ENCODE measurements around the gene GALNTL6.

The GALNTL6 gene

DNA sequence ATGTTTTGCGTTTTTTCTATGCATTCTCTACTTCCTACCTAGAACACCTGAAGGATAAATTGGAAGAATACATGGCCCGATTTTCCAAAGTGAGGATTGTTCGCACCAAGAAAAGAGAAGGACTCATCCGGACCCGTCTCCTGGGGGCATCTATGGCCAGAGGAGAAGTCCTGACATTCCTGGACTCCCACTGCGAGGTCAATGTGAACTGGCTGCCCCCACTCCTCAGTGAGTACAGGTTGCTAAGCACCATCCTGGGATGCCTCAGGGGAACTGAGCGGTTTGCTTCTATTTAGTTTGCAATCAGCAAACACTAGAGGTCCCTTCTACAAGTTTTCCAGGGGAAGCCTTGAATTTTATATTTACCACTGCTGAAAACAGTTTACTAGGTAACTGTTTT lies 996.1 kb downstream of the GALNTL6 start:
- no peaks in the 10 kb centered on the region for H3K4me1 ChIP-seq (ENCODE audit: control insufficient read depth, insufficient read depth, low read length)
- no peaks in the 10 kb centered on the region for H3K36me3 ChIP-seq (ENCODE audit: control insufficient read depth in 2 of 2, insufficient read depth in 2 of 2, low read length in 2 of 2)
- H3K27ac ChIP-seq (ENCODE audit: low read length), result no peak overlapping the region
- peaks cover 0 to 3% of the 10 kb centered on the region in 2 donors for H3K27me3 ChIP-seq (ENCODE audit: control insufficient read depth in 1 of 2, insufficient read depth in 2 of 2, low read length in 2 of 2)
- H3K9ac ChIP-seq (ENCODE audit: low read length in 2 of 2), result no peak overlapping the region
- no peaks in the 10 kb centered on the region for H3K9me3 ChIP-seq (ENCODE audit: control insufficient read depth in 2 of 2, low read length in 2 of 2)
- H3K4me3 ChIP-seq (ENCODE audit: low read length in 2 of 2), result no peak overlapping the region

- Histone ChIP-seq H3K27ac (ENCODE audit: low read length) (no peak overlapping the region), H3K27me3 (ENCODE audit: control insufficient read depth in 1 of 2, insufficient read depth in 2 of 2, low read length in 2 of 2) (peaks cover 0 to 3% of the 10 kb centered on the region in 2 donors), H3K36me3 (ENCODE audit: control insufficient read depth in 2 of 2, insufficient read depth in 2 of 2, low read length in 2 of 2) (no peaks in the 10 kb centered on the region), H3K4me1 (ENCODE audit: control insufficient read depth, insufficient read depth, low read length) (no peaks in the 10 kb centered on the region), H3K9me3 (ENCODE audit: control insufficient read depth in 2 of 2, low read length in 2 of 2) (no peaks in the 10 kb centered on the region), H3K4me3 (ENCODE audit: low read length in 2 of 2) (no peak overlapping the region), H3K9ac (ENCODE audit: low read length in 2 of 2) (no peak overlapping the region)
Observed at GRCh38 chr4:172813359-172813923, 1000.2 kb downstream of the GALNTL6 start.

- Histone ChIP-seq H3K27me3 (ENCODE audit: control insufficient read depth in 1 of 2, insufficient read depth in 2 of 2, low read length in 2 of 2) (no peaks in the 10 kb centered on the region), H3K27ac (ENCODE audit: low read length) (no peak overlapping the region), H3K36me3 (ENCODE audit: control insufficient read depth in 2 of 2, insufficient read depth in 2 of 2, low read length in 2 of 2) (no peaks in the 10 kb centered on the region), H3K9ac (ENCODE audit: low read length in 2 of 2) (no peak overlapping the region), H3K4me3 (ENCODE audit: low read length in 2 of 2) (no peak overlapping the region), H3K9me3 (ENCODE audit: control insufficient read depth in 2 of 2, low read length in 2 of 2) (no peaks in the 10 kb centered on the region), H3K4me1 (ENCODE audit: control insufficient read depth, insufficient read depth, low read length) (no peaks in the 10 kb centered on the region)
Observed at GRCh38 chr4:172815499-172816164, 1002.4 kb downstream of the GALNTL6 start.

DNA sequence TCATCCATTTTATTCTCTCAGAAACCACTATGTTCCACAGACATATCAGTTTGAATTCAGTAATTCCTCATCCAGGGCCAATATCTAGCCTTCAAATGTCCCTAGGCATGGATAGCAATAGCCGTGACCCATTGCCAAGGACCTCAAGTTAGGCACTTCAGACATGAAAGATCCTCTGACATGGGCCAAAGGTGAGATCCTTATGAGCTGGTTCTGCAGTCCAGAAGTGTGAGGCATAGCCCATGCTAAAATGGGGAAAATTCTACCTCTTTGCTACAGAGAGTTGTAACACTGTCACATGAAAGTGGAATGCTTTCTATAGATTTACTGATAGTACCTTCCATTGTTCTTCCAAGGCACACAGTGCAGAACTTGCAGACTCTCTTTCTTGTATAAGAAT lies 1005.7 kb downstream of the GALNTL6 start:
- Histone ChIP-seq H3K27me3 (ENCODE audit: control insufficient read depth in 1 of 2, insufficient read depth in 2 of 2, low read length in 2 of 2) (no peaks in the 10 kb centered on the region), H3K4me3 (ENCODE audit: low read length in 2 of 2) (no peak overlapping the region), H3K9me3 (ENCODE audit: control insufficient read depth in 2 of 2, low read length in 2 of 2) (no peaks in the 10 kb centered on the region), H3K27ac (ENCODE audit: low read length) (no peak overlapping the region), H3K4me1 (ENCODE audit: control insufficient read depth, insufficient read depth, low read length) (no peaks in the 10 kb centered on the region), H3K36me3 (ENCODE audit: control insufficient read depth in 2 of 2, insufficient read depth in 2 of 2, low read length in 2 of 2) (no peaks in the 10 kb centered on the region), H3K9ac (ENCODE audit: low read length in 2 of 2) (no peak overlapping the region)

GRCh38 chr4:172819353-172819752 lies 1006.1 kb downstream of the GALNTL6 start:
- H3K9me3 ChIP-seq (ENCODE audit: control insufficient read depth in 2 of 2, low read length in 2 of 2), result no peaks in the 10 kb centered on the region
- H3K36me3 ChIP-seq (ENCODE audit: control insufficient read depth in 2 of 2, insufficient read depth in 2 of 2, low read length in 2 of 2), result no peaks in the 10 kb centered on the region
- no peak overlapping the region for H3K9ac ChIP-seq (ENCODE audit: low read length in 2 of 2)
- H3K4me1 ChIP-seq (ENCODE audit: control insufficient read depth, insufficient read depth, low read length), result no peaks in the 10 kb centered on the region
- H3K4me3 ChIP-seq (ENCODE audit: low read length in 2 of 2), result no peak overlapping the region
- H3K27me3 ChIP-seq (ENCODE audit: control insufficient read depth in 1 of 2, insufficient read depth in 2 of 2, low read length in 2 of 2), result no peaks in the 10 kb centered on the region
- no peak overlapping the region for H3K27ac ChIP-seq (ENCODE audit: low read length)

DNA sequence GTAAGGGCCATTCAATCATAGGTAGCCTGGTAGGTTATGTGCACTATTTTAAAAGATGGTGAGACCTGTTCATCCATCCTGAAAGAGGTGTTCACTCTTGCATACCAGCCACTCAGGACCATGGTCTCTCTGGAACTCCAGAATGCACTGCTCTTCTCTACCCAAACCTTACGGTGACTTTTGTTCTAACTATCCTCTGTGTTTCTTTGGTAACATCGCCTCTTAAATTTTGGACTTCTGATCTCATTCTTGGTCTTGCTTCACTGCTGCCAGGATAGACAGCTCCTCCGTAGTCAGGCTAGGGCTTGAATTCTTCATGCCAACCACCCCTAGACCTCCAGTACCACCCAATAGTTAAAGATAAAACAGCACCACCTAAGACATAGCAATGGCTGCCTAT lies 1009.1 kb downstream of the GALNTL6 start:
- no peaks in the 10 kb centered on the region for H3K4me1 ChIP-seq (ENCODE audit: control insufficient read depth, insufficient read depth, low read length)
- H3K4me3 ChIP-seq (ENCODE audit: low read length in 2 of 2), result no peak overlapping the region
- H3K27ac ChIP-seq (ENCODE audit: low read length), result no peak overlapping the region
- no peak overlapping the region for H3K9ac ChIP-seq (ENCODE audit: low read length in 2 of 2)
- H3K9me3 ChIP-seq (ENCODE audit: control insufficient read depth in 2 of 2, low read length in 2 of 2), result no peaks in the 10 kb centered on the region
- no peaks in the 10 kb centered on the region for H3K27me3 ChIP-seq (ENCODE audit: control insufficient read depth in 1 of 2, insufficient read depth in 2 of 2, low read length in 2 of 2)
- H3K36me3 ChIP-seq (ENCODE audit: control insufficient read depth in 2 of 2, insufficient read depth in 2 of 2, low read length in 2 of 2), result no peaks in the 10 kb centered on the region

GRCh38 chr4:172826346-172826745 lies 1013.1 kb downstream of the GALNTL6 start:
- Histone ChIP-seq H3K4me1 (ENCODE audit: control insufficient read depth, insufficient read depth, low read length) (peaks cover 3% of the 10 kb centered on the region), H3K4me3 (ENCODE audit: low read length in 2 of 2) (no peak overlapping the region), H3K27me3 (ENCODE audit: control insufficient read depth in 1 of 2, insufficient read depth in 2 of 2, low read length in 2 of 2) (no peaks in the 10 kb centered on the region), H3K27ac (ENCODE audit: low read length) (no peak overlapping the region), H3K9ac (ENCODE audit: low read length in 2 of 2) (no peak overlapping the region), H3K9me3 (ENCODE audit: control insufficient read depth in 2 of 2, low read length in 2 of 2) (peaks cover 0 to 5% of the 10 kb centered on the region in 2 donors), H3K36me3 (ENCODE audit: control insufficient read depth in 2 of 2, insufficient read depth in 2 of 2, low read length in 2 of 2) (no peaks in the 10 kb centered on the region)

DNA sequence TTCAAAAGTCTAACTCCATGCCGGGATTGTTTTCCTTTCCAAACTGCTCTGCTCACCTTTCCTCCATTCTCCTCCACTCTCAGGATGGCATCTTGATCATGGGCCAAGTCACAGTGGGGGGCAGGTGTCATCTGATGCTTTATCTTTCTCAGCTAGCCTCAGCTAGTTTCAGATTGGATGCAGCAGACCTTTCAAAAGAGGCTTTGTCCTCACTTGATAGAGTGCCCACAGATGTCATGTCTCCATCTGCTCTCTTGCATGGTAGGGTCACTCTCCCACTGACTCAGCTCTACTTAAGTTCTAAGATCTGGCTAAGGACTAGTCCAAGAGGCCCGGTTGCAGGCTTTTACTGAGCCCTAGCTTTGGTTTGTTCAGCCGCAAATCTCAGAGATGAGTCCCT lies 1013.7 kb downstream of the GALNTL6 start:
- no peak overlapping the region for H3K4me3 ChIP-seq (ENCODE audit: low read length in 2 of 2)
- H3K4me1 ChIP-seq (ENCODE audit: control insufficient read depth, insufficient read depth, low read length), result peaks cover 3% of the 10 kb centered on the region
- no peaks in the 10 kb centered on the region for H3K36me3 ChIP-seq (ENCODE audit: control insufficient read depth in 2 of 2, insufficient read depth in 2 of 2, low read length in 2 of 2)
- no peak overlapping the region for H3K9ac ChIP-seq (ENCODE audit: low read length in 2 of 2)
- H3K27me3 ChIP-seq (ENCODE audit: control insufficient read depth in 1 of 2, insufficient read depth in 2 of 2, low read length in 2 of 2), result no peaks in the 10 kb centered on the region
- H3K27ac ChIP-seq (ENCODE audit: low read length), result no peak overlapping the region
- H3K9me3 ChIP-seq (ENCODE audit: control insufficient read depth in 2 of 2, low read length in 2 of 2), result peaks cover 0 to 5% of the 10 kb centered on the region in 2 donors

DNA sequence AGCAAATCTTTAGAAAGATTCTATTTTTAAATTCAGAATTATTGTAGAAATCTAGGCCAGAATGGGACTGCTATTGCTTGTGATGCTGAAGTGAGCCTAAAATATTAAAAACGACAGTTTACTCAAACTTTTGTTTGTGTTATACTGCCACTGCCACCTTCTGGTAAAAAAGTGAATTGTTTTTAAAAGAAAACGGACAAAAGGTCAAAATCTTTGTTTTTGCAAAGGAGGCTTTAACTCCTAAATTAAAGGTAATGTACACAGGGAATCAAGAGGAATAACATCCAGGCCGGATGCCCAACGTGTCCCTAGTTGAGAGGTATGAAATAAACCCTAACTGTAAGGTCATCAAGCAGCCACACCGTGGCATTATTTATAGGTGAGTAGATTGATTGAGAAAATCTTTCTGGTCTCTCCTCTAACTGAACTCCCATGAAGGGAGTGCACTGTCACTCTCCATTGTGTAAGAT lies 1017.1 kb downstream of the GALNTL6 start:
- H3K4me3 ChIP-seq (ENCODE audit: low read length in 2 of 2), result no peak overlapping the region
- peaks cover 0 to 5% of the 10 kb centered on the region in 2 donors for H3K9me3 ChIP-seq (ENCODE audit: control insufficient read depth in 2 of 2, low read length in 2 of 2)
- no peak overlapping the region for H3K27ac ChIP-seq (ENCODE audit: low read length)
- no peaks in the 10 kb centered on the region for H3K27me3 ChIP-seq (ENCODE audit: control insufficient read depth in 1 of 2, insufficient read depth in 2 of 2, low read length in 2 of 2)
- H3K9ac ChIP-seq (ENCODE audit: low read length in 2 of 2), result no peak overlapping the region
- H3K4me1 ChIP-seq (ENCODE audit: control insufficient read depth, insufficient read depth, low read length), result peaks cover 3% of the 10 kb centered on the region
- H3K36me3 ChIP-seq (ENCODE audit: control insufficient read depth in 2 of 2, insufficient read depth in 2 of 2, low read length in 2 of 2), result no peaks in the 10 kb centered on the region

- no peaks in the 10 kb centered on the region for H3K27me3 ChIP-seq (ENCODE audit: control insufficient read depth in 1 of 2, insufficient read depth in 2 of 2, low read length in 2 of 2)
- no peak overlapping the region for H3K4me3 ChIP-seq (ENCODE audit: low read length in 2 of 2)
- no peak overlapping the region for H3K27ac ChIP-seq (ENCODE audit: low read length)
- H3K36me3 ChIP-seq (ENCODE audit: control insufficient read depth in 2 of 2, insufficient read depth in 2 of 2, low read length in 2 of 2), result no peaks in the 10 kb centered on the region
- H3K4me1 ChIP-seq (ENCODE audit: control insufficient read depth, insufficient read depth, low read length), result no peaks in the 10 kb centered on the region
- no peak overlapping the region for H3K9ac ChIP-seq (ENCODE audit: low read length in 2 of 2)
- H3K9me3 ChIP-seq (ENCODE audit: control insufficient read depth in 2 of 2, low read length in 2 of 2), result no peaks in the 10 kb centered on the region
Observed at GRCh38 chr4:172836661-172837060, 1023.5 kb downstream of the GALNTL6 start.

DNA sequence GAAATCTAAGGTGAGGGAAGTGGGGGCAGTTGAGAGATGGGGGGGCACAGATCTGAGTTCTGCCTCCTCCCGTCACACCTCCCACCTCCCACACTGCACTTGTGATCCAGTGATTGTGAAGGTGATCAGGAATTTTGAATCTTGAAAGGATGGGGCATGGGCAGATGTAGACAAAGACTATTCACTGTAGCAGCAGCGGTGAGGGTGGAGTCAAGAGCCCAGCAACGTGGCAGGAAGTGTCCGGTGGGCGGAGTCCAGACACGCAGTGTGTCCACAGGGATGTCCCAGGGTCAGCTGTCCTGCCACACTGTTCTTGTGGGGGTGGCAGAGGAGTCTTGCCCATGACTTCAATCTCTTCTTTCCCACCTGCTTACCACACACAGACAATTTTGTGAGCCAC lies 1024.9 kb downstream of the GALNTL6 start:
- Histone ChIP-seq H3K4me1 (ENCODE audit: control insufficient read depth, insufficient read depth, low read length) (no peaks in the 10 kb centered on the region), H3K27ac (ENCODE audit: low read length) (no peak overlapping the region), H3K4me3 (ENCODE audit: low read length in 2 of 2) (no peak overlapping the region), H3K9me3 (ENCODE audit: control insufficient read depth in 2 of 2, low read length in 2 of 2) (no peaks in the 10 kb centered on the region), H3K27me3 (ENCODE audit: control insufficient read depth in 1 of 2, insufficient read depth in 2 of 2, low read length in 2 of 2) (no peaks in the 10 kb centered on the region), H3K9ac (ENCODE audit: low read length in 2 of 2) (no peak overlapping the region), H3K36me3 (ENCODE audit: control insufficient read depth in 2 of 2, insufficient read depth in 2 of 2, low read length in 2 of 2) (no peaks in the 10 kb centered on the region)
